SH-SY5Y (cell line): Measurements from ENCODE around the gene GCFC2.

Experiments used
- GATA2 ChIP-seq: IDR thresholded peaks from 2 replicates; pipeline ENCODE4 v1.6.1; 2011; ENCODE audit warnings: mild to moderate bottlenecking, low read depth, low read length
- GATA3 ChIP-seq: IDR thresholded peaks from 2 replicates; pipeline ENCODE4 v1.6.1; 2011; ENCODE audit warnings: low read depth, mild to moderate bottlenecking, low read length, moderate library complexity

- TF ChIP-seq GATA2, result no peak
- TF ChIP-seq GATA3, result no peak
Observed at GRCh38 chr2:75716406-75716805, 5.7 kb upstream of the GCFC2 start.
